DMS114 treated with DMSO at 0.1 percent for 48 hours (cell line): ENCODE results near the gene HHLA2.

Source experiments
- DNase-seq: peaks from one replicate; lab custom pipeline; 2025; ENCODE audit not compliant: unreplicated experiment; lab: John Stamatoyannopoulos, UW

The HHLA2 gene

GRCh38 chr3:108416111-108416869 is 119.9 kb downstream of the HHLA2 start:
- no peak for DNase-seq

GRCh38 chr3:108420926-108421325 is 124.6 kb downstream of the HHLA2 start:
- DNase-seq: no peak
